Measurements from ENCODE around the gene COBLL1. TPM values are rescaled to one million over a fixed set of nuclear protein-coding genes. Genes with fewer than 3 reads are reported as not detected.

COBLL1 gene
- polyA plus RNA-seq, 1 donor, result 38.3 TPM

- H3K36me3 ChIP-seq (ENCODE audit: control insufficient read depth, insufficient read depth, low read length), result no peaks in the 10 kb centered on the region
- DNase-seq, result no peak
- no CpG with 5 or more reads among the region's 1 CpG for WGBS (ENCODE audit: insufficient coverage, low lambda C conversion rate)
- no peak overlapping the region for H3K27ac ChIP-seq (ENCODE audit: low read length)
- H3K27me3 ChIP-seq (ENCODE audit: control insufficient read depth, insufficient read depth, low read length), result no peaks in the 10 kb centered on the region
- H3K4me3 ChIP-seq (ENCODE audit: low read length), result no peak overlapping the region
- H3K9me3 ChIP-seq (ENCODE audit: control insufficient read depth, low read depth, low read length), result no peaks in the 10 kb centered on the region
- H3K4me1 ChIP-seq (ENCODE audit: control insufficient read depth, insufficient read depth, low read length), result no peaks in the 10 kb centered on the region
Observed at GRCh38 chr2:164808776-164809175, 32.8 kb downstream of the COBLL1 start.

GRCh38 chr2:164803776-164804466, 37.7 kb downstream of the COBLL1 start:
- no peak for DNase-seq
- H3K9me3 ChIP-seq (ENCODE audit: control insufficient read depth, low read depth, low read length), result no peaks in the 10 kb centered on the region
- no peaks in the 10 kb centered on the region for H3K27me3 ChIP-seq (ENCODE audit: control insufficient read depth, insufficient read depth, low read length)
- H3K4me3 ChIP-seq (ENCODE audit: low read length), result no peak overlapping the region
- H3K4me1 ChIP-seq (ENCODE audit: control insufficient read depth, insufficient read depth, low read length), result no peaks in the 10 kb centered on the region
- 100% methylated on average over 3 of the region's 4 CpGs for WGBS (ENCODE audit: insufficient coverage, low lambda C conversion rate)
- H3K36me3 ChIP-seq (ENCODE audit: control insufficient read depth, insufficient read depth, low read length), result no peaks in the 10 kb centered on the region
- no peak overlapping the region for H3K27ac ChIP-seq (ENCODE audit: low read length)

GRCh38 chr2:164802095-164802707, 39.4 kb downstream of the COBLL1 start:
- no peak overlapping the region for H3K27ac ChIP-seq (ENCODE audit: low read length)
- no peaks in the 10 kb centered on the region for H3K9me3 ChIP-seq (ENCODE audit: control insufficient read depth, low read depth, low read length)
- no peaks in the 10 kb centered on the region for H3K4me1 ChIP-seq (ENCODE audit: control insufficient read depth, insufficient read depth, low read length)
- no peak overlapping the region for H3K4me3 ChIP-seq (ENCODE audit: low read length)
- H3K27me3 ChIP-seq (ENCODE audit: control insufficient read depth, insufficient read depth, low read length), result no peaks in the 10 kb centered on the region
- no peaks in the 10 kb centered on the region for H3K36me3 ChIP-seq (ENCODE audit: control insufficient read depth, insufficient read depth, low read length)
- DNase-seq, result no peak
- no CpG with 5 or more reads among the region's 1 CpG for WGBS (ENCODE audit: insufficient coverage, low lambda C conversion rate)

- no peaks in the 10 kb centered on the region for H3K36me3 ChIP-seq (ENCODE audit: control insufficient read depth, insufficient read depth, low read length)
- H3K27me3 ChIP-seq (ENCODE audit: control insufficient read depth, insufficient read depth, low read length), result no peaks in the 10 kb centered on the region
- no peak for DNase-seq
- no peaks in the 10 kb centered on the region for H3K4me1 ChIP-seq (ENCODE audit: control insufficient read depth, insufficient read depth, low read length)
- no peak overlapping the region for H3K27ac ChIP-seq (ENCODE audit: low read length)
- H3K9me3 ChIP-seq (ENCODE audit: control insufficient read depth, low read depth, low read length), result no peaks in the 10 kb centered on the region
- no peak overlapping the region for H3K4me3 ChIP-seq (ENCODE audit: low read length)
- 100% methylated on average over 1 of the region's 3 CpGs for WGBS (ENCODE audit: insufficient coverage, low lambda C conversion rate)
Observed at GRCh38 chr2:164800572-164800971, 41.1 kb downstream of the COBLL1 start.

GRCh38 chr2:164797627-164798026, 44.0 kb downstream of the COBLL1 start:
- Histone ChIP-seq H3K4me3 (ENCODE audit: low read length) (no peak overlapping the region), H3K9me3 (ENCODE audit: control insufficient read depth, low read depth, low read length) (no peaks in the 10 kb centered on the region), H3K36me3 (ENCODE audit: control insufficient read depth, insufficient read depth, low read length) (no peaks in the 10 kb centered on the region), H3K27me3 (ENCODE audit: control insufficient read depth, insufficient read depth, low read length) (no peaks in the 10 kb centered on the region), H3K27ac (ENCODE audit: low read length) (no peak overlapping the region), H3K4me1 (ENCODE audit: control insufficient read depth, insufficient read depth, low read length) (no peaks in the 10 kb centered on the region)
- DNase-seq, result no peak
- WGBS (ENCODE audit: insufficient coverage, low lambda C conversion rate), result no CpG with 5 or more reads among the region's 1 CpG

- 100% methylated on average over 1 of the region's 2 CpGs for WGBS (ENCODE audit: insufficient coverage, low lambda C conversion rate)
- DNase-seq, result peak in 1 of 2 donors; percentile 36
- no peak overlapping the region for H3K4me3 ChIP-seq (ENCODE audit: low read length)
- no peaks in the 10 kb centered on the region for H3K36me3 ChIP-seq (ENCODE audit: control insufficient read depth, insufficient read depth, low read length)
- no peak overlapping the region for H3K27ac ChIP-seq (ENCODE audit: low read length)
- no peaks in the 10 kb centered on the region for H3K9me3 ChIP-seq (ENCODE audit: control insufficient read depth, low read depth, low read length)
- no peaks in the 10 kb centered on the region for H3K4me1 ChIP-seq (ENCODE audit: control insufficient read depth, insufficient read depth, low read length)
- H3K27me3 ChIP-seq (ENCODE audit: control insufficient read depth, insufficient read depth, low read length), result no peaks in the 10 kb centered on the region
Observed at GRCh38 chr2:164796999-164797398, 44.6 kb downstream of the COBLL1 start.

GRCh38 chr2:164794432-164795231, 47.0 kb downstream of the COBLL1 start:
- no peaks in the 10 kb centered on the region for H3K9me3 ChIP-seq (ENCODE audit: control insufficient read depth, low read depth, low read length)
- DNase-seq, result no peak
- H3K27ac ChIP-seq (ENCODE audit: low read length), result no peak overlapping the region
- H3K4me3 ChIP-seq (ENCODE audit: low read length), result no peak overlapping the region
- H3K27me3 ChIP-seq (ENCODE audit: control insufficient read depth, insufficient read depth, low read length), result no peaks in the 10 kb centered on the region
- no peaks in the 10 kb centered on the region for H3K36me3 ChIP-seq (ENCODE audit: control insufficient read depth, insufficient read depth, low read length)
- 80% methylated on average over 1 of the region's 4 CpGs for WGBS (ENCODE audit: insufficient coverage, low lambda C conversion rate)
- no peaks in the 10 kb centered on the region for H3K4me1 ChIP-seq (ENCODE audit: control insufficient read depth, insufficient read depth, low read length)

GRCh38 chr2:164794016-164794415, 47.6 kb downstream of the COBLL1 start:
- Histone ChIP-seq H3K4me1 (ENCODE audit: control insufficient read depth, insufficient read depth, low read length) (no peaks in the 10 kb centered on the region), H3K27ac (ENCODE audit: low read length) (no peak overlapping the region), H3K4me3 (ENCODE audit: low read length) (no peak overlapping the region), H3K27me3 (ENCODE audit: control insufficient read depth, insufficient read depth, low read length) (no peaks in the 10 kb centered on the region), H3K9me3 (ENCODE audit: control insufficient read depth, low read depth, low read length) (no peaks in the 10 kb centered on the region), H3K36me3 (ENCODE audit: control insufficient read depth, insufficient read depth, low read length) (no peaks in the 10 kb centered on the region)
- no peak for DNase-seq

GRCh38 chr2:164793529-164793928, 48.1 kb downstream of the COBLL1 start:
- no peaks in the 10 kb centered on the region for H3K27me3 ChIP-seq (ENCODE audit: control insufficient read depth, insufficient read depth, low read length)
- no peak overlapping the region for H3K27ac ChIP-seq (ENCODE audit: low read length)
- 100% methylated on average over 1 of the region's 1 CpG for WGBS (ENCODE audit: insufficient coverage, low lambda C conversion rate)
- no peak overlapping the region for H3K4me3 ChIP-seq (ENCODE audit: low read length)
- H3K4me1 ChIP-seq (ENCODE audit: control insufficient read depth, insufficient read depth, low read length), result no peaks in the 10 kb centered on the region
- H3K36me3 ChIP-seq (ENCODE audit: control insufficient read depth, insufficient read depth, low read length), result no peaks in the 10 kb centered on the region
- DNase-seq, result no peak
- H3K9me3 ChIP-seq (ENCODE audit: control insufficient read depth, low read depth, low read length), result no peaks in the 10 kb centered on the region

GRCh38 chr2:164792316-164793170, 49.1 kb downstream of the COBLL1 start:
- Histone ChIP-seq H3K27me3 (ENCODE audit: control insufficient read depth, insufficient read depth, low read length) (no peaks in the 10 kb centered on the region), H3K27ac (ENCODE audit: low read length) (no peak overlapping the region), H3K4me3 (ENCODE audit: low read length) (no peak overlapping the region), H3K36me3 (ENCODE audit: control insufficient read depth, insufficient read depth, low read length) (no peaks in the 10 kb centered on the region), H3K4me1 (ENCODE audit: control insufficient read depth, insufficient read depth, low read length) (no peaks in the 10 kb centered on the region), H3K9me3 (ENCODE audit: control insufficient read depth, low read depth, low read length) (no peaks in the 10 kb centered on the region)
- no peak for DNase-seq
- 80% methylated on average over 2 of the region's 5 CpGs for whole genome bisulfite sequencing (ENCODE audit: insufficient coverage, low lambda C conversion rate)
